Aorta (tissue), 5 donors: ENCODE data around the gene TEDC1. TPM values are rescaled to one million over a fixed set of nuclear protein-coding genes. Genes with fewer than 3 reads are reported as not detected.
A peak's percentile ranks its signal among the peaks of the same experiment; 100 is the strongest.

Source experiments
- ATAC-seq: fragments of 200-7000 bp; cut with Tn5 transposase; one replicate; pipeline ENCODE4 v1.9.1; 2022; ENCODE audit warnings: moderate library complexity; ENCODE audit not compliant: low FRiP score
- DNase-seq, 2 donors: peaks; one replicate each; pipeline ENCODE4 v3.0.0-alpha.2; 2020
- H3K27ac ChIP-seq, 2 donors: one replicate each; pipeline ENCODE4 v1.5.1; 2013; ENCODE audit warnings: low read length in 2 of 2, mild to moderate bottlenecking in 2 of 2, moderate library complexity in 2 of 2, control low read depth in 1 of 2, inconsistent platforms in 1 of 2, low read depth in 1 of 2
- H3K27me3 ChIP-seq, 2 donors: one replicate each; pipeline ENCODE4 v1.6.1; 2013; ENCODE audit warnings: control low read depth in 1 of 2, low read length in 1 of 2, mild to moderate bottlenecking in 1 of 2, moderate library complexity in 1 of 2; ENCODE audit not compliant: insufficient read depth in 2 of 2, control insufficient read depth in 1 of 2
- H3K36me3 ChIP-seq, 2 donors: one replicate each; pipeline ENCODE4 v1.6.1; 2013; ENCODE audit warnings: control low read depth in 1 of 2, low read length in 1 of 2, mild to moderate bottlenecking in 1 of 2; ENCODE audit not compliant: insufficient read depth in 2 of 2, control insufficient read depth in 1 of 2
- H3K4me1 ChIP-seq, 2 donors: one replicate each; pipeline ENCODE4 v1.6.1; 2013; ENCODE audit warnings: low read length in 2 of 2, control low read depth in 1 of 2, mild to moderate bottlenecking in 1 of 2, moderate library complexity in 1 of 2; ENCODE audit not compliant: insufficient read depth in 2 of 2, control insufficient read depth in 1 of 2
- H3K4me3 ChIP-seq, 2 donors: one replicate each; pipeline ENCODE4 v1.5.1; 2013; ENCODE audit warnings: low read length in 2 of 2, control low read depth in 1 of 2, mild to moderate bottlenecking in 1 of 2
- H3K9me3 ChIP-seq: one replicate; pipeline ENCODE4 v1.6.1; 2013; ENCODE audit warnings: mild to moderate bottlenecking, low read length; ENCODE audit not compliant: control insufficient read depth
- WGBS, 2 donors: extraction: QIAGEN DNeasy Blood & Tissue Kit; methylation state at CpG; one replicate each; pipeline ENCODE4 v1.1.7; 2013; 5-methylcytosine and 5-hydroxymethylcytosine counted together
- intact Hi-C, 2 donors: fragments of 100-400 bp; cut with DNase I; formaldehyde crosslinking; loops; one replicate each; pipeline versions ENCODE4 v1.14.2 to v1.15.0; 2022
- long read RNA-seq, 2 donors: library from polyadenylated mRNA; unstranded; transcript quantifications; one replicate each; pipeline ENCODE4 v2.0.0, GENCODE V29; 2020 to 2021
- polyA plus RNA-seq, 2 donors: library from polyadenylated mRNA; stranded (reverse); fragments of 200-250 nt; gene quantifications; one replicate each; pipeline ENCODE4 v1.2.3, GENCODE V29; 2013
- total RNA-seq, 2 donors: library from RNA; stranded (reverse); fragmentation: NEBNext Ultra II Directional; extraction: Animal tissue kit (Norgen Biotek cat#: 25700); gene quantifications; one replicate each; pipeline ENCODE4 v1.2.1, GENCODE V29; 2021
- donor health status: healthy with polysubstance abuse.
- donor health status: Bipolar disorder and iron deficiency.
- donor health status: DM: no; HTN: no; CAD: no.
- donor health status: DM: no; HTN: no; CAD: no.
- donor health status: DM: yes; HTN: yes; CAD: no.

The TEDC1 gene
- total RNA-seq = 10 to 100 TPM in 1 of 2 donors, 1 to 10 TPM in 1; 8.6 to 30.5 TPM
- polyA plus RNA-seq = 10 to 100 TPM in 1 of 2 donors, 1 to 10 TPM in 1; 9.6 to 33.8 TPM
- long read RNA-seq, donor 1, partial matches to known transcripts = 0 of 13 reads
- long read RNA-seq, donor 1, other reads (novel, unspliced or antisense) = 8 of 13 reads
- long read RNA-seq, donor 2, partial matches to known transcripts = 2 of 5 reads
- long read RNA-seq, donor 2, other reads (novel, unspliced or antisense) = 2 of 5 reads

DNA sequence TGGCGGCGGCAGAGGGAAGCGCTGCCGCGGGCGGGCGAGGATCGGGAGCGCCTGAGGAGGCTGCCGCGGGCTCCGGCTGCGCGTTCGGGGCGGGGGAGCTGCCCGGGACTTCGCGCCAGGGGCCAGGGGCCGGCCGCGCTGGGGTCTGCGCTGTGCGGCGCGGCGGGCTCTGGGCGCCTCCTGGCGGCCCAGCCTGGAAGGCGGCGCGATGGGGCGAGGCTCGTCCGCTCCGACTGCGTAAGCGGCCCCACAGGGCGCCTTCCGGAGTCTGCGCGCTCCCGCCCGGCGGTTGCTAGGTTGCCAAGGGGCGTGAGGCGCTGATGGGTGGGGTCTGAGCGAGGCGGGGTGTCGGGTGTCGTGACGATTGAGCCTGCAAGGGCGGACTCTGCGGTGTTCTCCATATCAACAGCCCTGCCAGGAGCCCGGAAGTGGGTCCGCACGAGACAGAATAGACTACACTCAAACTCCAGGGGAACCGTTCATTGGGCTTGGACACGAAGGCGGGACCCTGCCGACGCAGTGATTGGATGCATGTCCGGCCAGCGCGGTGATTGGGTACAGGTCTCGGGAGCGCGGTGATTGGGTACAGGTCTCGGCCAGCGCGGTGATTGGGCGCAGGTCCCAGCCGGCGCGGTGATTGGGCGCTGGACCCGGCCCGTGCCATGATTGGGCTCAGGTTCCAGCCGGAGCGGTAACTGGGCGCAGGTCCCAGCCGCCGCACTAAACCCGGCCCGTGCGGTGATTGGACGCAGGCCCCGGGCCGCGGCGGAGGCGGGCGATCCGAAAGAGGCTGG, at the start of gene TEDC1:
TSS of gene TEDC1 (plus strand) at position 675 of the 794 bp plus-strand sequence. CDS start 130 bp downstream, outside the sequence.
- no peaks in the 10 kb centered on the region for H3K36me3 ChIP-seq
- H3K4me3 ChIP-seq = peak within 1 kb of the TSS; percentile 15 to 30
- 0% methylated on average over 90 to 94 of the region's 94 CpGs for WGBS, 2 donors
- ATAC-seq (peak; percentile 88), DNase-seq (peak; percentile 99 to 100)
- H3K9me3 ChIP-seq = no peaks in the 10 kb centered on the region
- no peaks in the 10 kb centered on the region for H3K4me1 ChIP-seq
- intact Hi-C loops = loop anchor here (2.0 to 5.0 kb wide), 4 partner anchors 37 to 188 kb away; partner anchors contain the start of genes BRF1 (in 1 of the 2) and TMEM121 (in 1 of the 2)
- no peaks in the 10 kb centered on the region for H3K27me3 ChIP-seq
- H3K27ac ChIP-seq = peak within 1 kb of the TSS in 1 of 2 donors; percentile 87

DNA sequence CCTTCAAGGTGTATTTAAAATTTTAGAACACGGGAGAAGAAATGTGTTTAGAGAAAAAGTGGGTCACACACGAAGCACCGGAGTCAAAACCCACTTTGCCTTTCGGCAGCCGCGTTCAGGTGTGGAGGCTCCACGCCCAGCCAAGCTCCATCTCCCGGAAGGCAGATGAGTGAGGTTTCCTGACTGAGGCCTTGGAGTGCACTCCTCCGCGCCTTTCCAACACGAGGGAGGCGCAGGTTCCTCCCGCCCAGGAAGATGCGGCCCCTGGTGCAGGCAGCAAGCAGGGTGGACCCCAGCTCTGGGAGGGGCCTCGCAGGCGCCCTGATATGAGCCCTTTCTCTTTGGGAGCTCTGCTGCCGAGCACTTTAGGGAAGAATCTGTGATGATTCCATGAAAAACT, 48.9 kb upstream of the TEDC1 start:
- Histone ChIP-seq H3K36me3 (peaks cover 0 to 1% of the 10 kb centered on the region in 2 donors), H3K4me1 (no peaks in the 10 kb centered on the region), H3K9me3 (no peaks in the 10 kb centered on the region), H3K27me3 (no peaks in the 10 kb centered on the region), H3K27ac (no peak overlapping the region), H3K4me3 (no peak overlapping the region)
- ATAC-seq = no peak
- no peak for DNase-seq
- intact Hi-C loops = loop anchor here in 1 of 2 donors (10.0 kb wide), 1 partner anchor 67 kb away; no protein-coding TSS in a partner anchor
- 79 to 85% methylated on average over 17 of the region's 17 CpGs for WGBS, 2 donors

GRCh38 chr14:105442834-105443233, 48.2 kb upstream of the TEDC1 start:
- H3K4me3 ChIP-seq = no peak overlapping the region
- H3K4me1 ChIP-seq = no peaks in the 10 kb centered on the region
- DNase-seq (no peak), ATAC-seq (no peak)
- H3K36me3 ChIP-seq = peaks cover 0 to 1% of the 10 kb centered on the region in 2 donors
- H3K27ac ChIP-seq = no peak overlapping the region
- intact Hi-C loops = loop anchor here in 1 of 2 donors (10.0 kb wide), 1 partner anchor 68 kb away; no protein-coding TSS in a partner anchor
- WGBS, 2 donors = 85 to 86% methylated on average over 12 of the region's 12 CpGs
- H3K27me3 ChIP-seq = no peaks in the 10 kb centered on the region
- H3K9me3 ChIP-seq = no peaks in the 10 kb centered on the region

DNA sequence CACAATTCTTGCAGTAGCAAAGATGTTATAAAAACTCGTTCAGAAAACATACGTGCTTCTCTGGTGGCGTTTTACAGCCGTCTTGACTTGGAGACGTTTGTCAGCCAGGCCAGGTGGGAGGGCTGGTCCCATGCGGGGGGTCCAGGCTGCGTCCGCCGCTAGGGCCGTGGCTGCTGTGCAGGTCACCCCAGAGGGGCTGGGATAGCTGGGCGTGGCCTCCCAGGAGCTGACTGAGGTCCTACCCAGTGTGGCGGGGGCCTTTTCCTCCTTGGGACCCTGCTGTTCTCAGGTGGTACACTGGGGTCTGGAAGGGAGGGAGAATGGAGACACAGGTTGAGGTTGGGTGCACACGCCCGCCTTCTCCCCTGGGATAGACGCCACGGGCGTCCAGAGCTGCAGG, 46.2 kb upstream of the TEDC1 start:
- DNase-seq = no peak
- no peak overlapping the region for H3K4me3 ChIP-seq
- H3K36me3 ChIP-seq = peaks cover 0 to 1% of the 10 kb centered on the region in 2 donors
- H3K4me1 ChIP-seq = no peaks in the 10 kb centered on the region
- no peak overlapping the region for H3K27ac ChIP-seq
- H3K9me3 ChIP-seq = no peaks in the 10 kb centered on the region
- intact Hi-C loops = loop anchor here in 1 of 2 donors (5.0 to 10.0 kb wide), 2 partner anchors 70 to 82 kb away; partner anchors contain the start of gene TMEM121
- H3K27me3 ChIP-seq = no peaks in the 10 kb centered on the region
- WGBS, 2 donors = 80 to 87% methylated on average over 17 of the region's 17 CpGs
- no peak for ATAC-seq

DNA sequence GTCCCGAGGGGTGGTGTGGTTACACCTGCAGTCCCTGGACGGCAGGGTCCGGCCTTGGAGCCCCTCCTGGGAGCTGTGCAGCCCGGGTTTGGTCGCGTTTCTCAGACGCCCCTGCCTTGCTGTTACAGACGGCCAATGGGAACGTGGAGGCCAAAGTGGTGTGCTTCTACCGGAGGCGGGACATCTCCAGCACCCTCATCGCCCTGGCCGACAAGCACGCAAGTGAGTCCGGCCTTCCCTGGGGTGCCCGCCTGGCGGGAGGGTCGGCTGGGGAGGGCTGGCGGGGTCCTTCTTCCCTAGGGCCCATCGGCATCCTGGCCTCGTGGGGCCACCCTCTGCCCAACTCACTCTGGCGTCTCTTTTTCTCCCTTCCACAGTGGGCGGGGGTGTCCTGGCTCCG, 45.8 kb upstream of the TEDC1 start:
- ATAC-seq = no peak
- WGBS, 2 donors = 82 to 84% methylated on average over 23 to 24 of the region's 24 CpGs
- peaks cover 0 to 1% of the 10 kb centered on the region in 2 donors for H3K36me3 ChIP-seq
- DNase-seq = no peak
- H3K27ac ChIP-seq = no peak overlapping the region
- no peaks in the 10 kb centered on the region for H3K4me1 ChIP-seq
- no peak overlapping the region for H3K4me3 ChIP-seq
- H3K9me3 ChIP-seq = no peaks in the 10 kb centered on the region
- no peaks in the 10 kb centered on the region for H3K27me3 ChIP-seq
- intact Hi-C loops = loop anchor here in 1 of 2 donors (5.0 to 10.0 kb wide), 2 partner anchors 70 to 82 kb away; partner anchors contain the start of gene TMEM121

GRCh38 chr14:105445901-105446845, 44.9 kb upstream of the TEDC1 start:
- intact Hi-C loops = loop anchor here in 1 of 2 donors (5.0 to 10.0 kb wide), 2 partner anchors 71 to 81 kb away; partner anchors contain the start of gene TMEM121
- Histone ChIP-seq H3K4me1 (no peaks in the 10 kb centered on the region), H3K27ac (no peak overlapping the region), H3K4me3 (no peak overlapping the region), H3K9me3 (no peaks in the 10 kb centered on the region), H3K36me3 (peaks cover 0 to 1% of the 10 kb centered on the region in 2 donors), H3K27me3 (no peaks in the 10 kb centered on the region)
- 88% methylated on average over 23 to 26 of the region's 26 CpGs for WGBS, 2 donors
- no peak for ATAC-seq
- DNase-seq = no peak

- Histone ChIP-seq H3K4me1 (no peaks in the 10 kb centered on the region), H3K9me3 (no peaks in the 10 kb centered on the region), H3K27me3 (no peaks in the 10 kb centered on the region), H3K36me3 (peaks cover 0 to 1% of the 10 kb centered on the region in 2 donors), H3K27ac (no peak overlapping the region), H3K4me3 (no peak overlapping the region)
- WGBS, 2 donors = 59 to 71% methylated on average over 14 of the region's 14 CpGs
- DNase-seq = no peak
- intact Hi-C loops = loop anchor here in 1 of 2 donors (5.0 to 10.0 kb wide), 2 partner anchors 72 to 80 kb away; partner anchors contain the start of gene TMEM121
- no peak for ATAC-seq
Measured at GRCh38 chr14:105446971-105447370, 44.1 kb upstream of the TEDC1 start.
